Hepatocyte (in vitro differentiated cells): Measurements from ENCODE around the gene PRRX1. TPM values are rescaled to one million over a fixed set of nuclear protein-coding genes. Genes with fewer than 3 reads are reported as not detected.

Experiments
- DNase-seq: peaks from one replicate; pipeline ENCODE4 v3.0.0-alpha.2; 2016; ENCODE audit warnings: low spot score
- H2AFZ ChIP-seq: fragments of 200-600 bp; sonication (generic); 2 replicates; pipeline ENCODE4 v1.6.0; 2016; ENCODE audit warnings: antibody characterized with exemption, mild to moderate bottlenecking
- H3K27ac ChIP-seq: fragments of 200-600 bp; sonication (generic); 2 replicates; pipeline ENCODE4 v1.5.1; 2016; ENCODE audit warnings: mild to moderate bottlenecking
- H3K27me3 ChIP-seq: fragments of 200-600 bp; sonication (generic); 2 replicates; pipeline ENCODE4 v1.6.1; 2016
- H3K36me3 ChIP-seq: fragments of 200-600 bp; sonication (generic); replicated peaks from 2 replicates; pipeline ENCODE4 v1.5.1; 2016; ENCODE audit warnings: low read depth; ENCODE audit not compliant: insufficient read depth
- H3K4me1 ChIP-seq: fragments of 200-600 bp; sonication (generic); 2 replicates; pipeline ENCODE4 v1.5.1; 2016; ENCODE audit warnings: mild to moderate bottlenecking, moderate library complexity; ENCODE audit not compliant: insufficient read depth
- H3K4me2 ChIP-seq: fragments of 200-600 bp; sonication (generic); 2 replicates; pipeline ENCODE4 v1.6.0; 2016
- H3K4me3 ChIP-seq: fragments of 200-600 bp; sonication (generic); 2 replicates; pipeline ENCODE4 v1.5.1; 2016; ENCODE audit warnings: mild to moderate bottlenecking
- H3K79me2 ChIP-seq: fragments of 200-600 bp; sonication (generic); 2 replicates; pipeline ENCODE4 v1.6.0; 2017; ENCODE audit warnings: mild to moderate bottlenecking
- H3K9me2 ChIP-seq: fragments of 200-600 bp; sonication (generic); replicated peaks from 2 replicates; pipeline ENCODE4 v1.6.0; 2017; ENCODE audit warnings: mild to moderate bottlenecking; ENCODE audit not compliant: insufficient read depth
- H3K9me3 ChIP-seq: fragments of 200-600 bp; sonication (generic); 2 replicates; pipeline ENCODE4 v1.5.1; 2016; ENCODE audit warnings: low read depth, mild to moderate bottlenecking
- H4K20me1 ChIP-seq: fragments of 200-600 bp; sonication (generic); 2 replicates; pipeline ENCODE4 v1.6.0; 2016; ENCODE audit warnings: mild to moderate bottlenecking; ENCODE audit not compliant: insufficient read depth, poor library complexity, severe bottlenecking
- EZH2 ChIP-seq: fragments of 200-600 bp; sonication (generic); IDR thresholded peaks from 2 replicates; pipeline ENCODE4 v1.6.1; 2016; ENCODE audit warnings: antibody characterized with exemption, mild to moderate bottlenecking, borderline replicate concordance
- EZH2phosphoT487 ChIP-seq: fragments of 200-600 bp; sonication (generic); IDR thresholded peaks from one replicate; pipeline ENCODE4 v1.6.1; 2018; ENCODE audit warnings: antibody characterized with exemption, mild to moderate bottlenecking, low read depth, moderate library complexity; ENCODE audit not compliant: unreplicated experiment, severe bottlenecking
- WGBS: methylation state at CpG from one replicate; pipeline ENCODE4 v1.1.6; 2016; ENCODE audit warnings: low lambda C conversion rate; ENCODE audit errors: missing lambda C conversion rate; 5-methylcytosine and 5-hydroxymethylcytosine counted together
- polyA plus RNA-seq: library from polyadenylated mRNA; unstranded; fragments of >200 nt; fragmentation: Nextera tagmentation; extraction: Ambion mirVana; gene quantifications from 2 replicates; pipeline ENCODE4 v1.2.1, GENCODE V29; 2016
- total RNA-seq: library from RNA; depleted of rRNA; stranded (reverse); fragments of >200 nt; gene quantifications from 2 replicates; pipeline ENCODE4 v1.2.3, GENCODE V29; 2014
- TF ChIP-seq, protein P1 (sequence below): fragments of 200-600 bp; sonication (generic); IDR thresholded peaks from 2 replicates; pipeline ENCODE4 v1.5.1; 2016; ENCODE audit warnings: antibody characterized with exemption, mild to moderate bottlenecking; ENCODE audit not compliant: poor library complexity

The PRRX1 gene
- total and polyA plus RNA-seq, 2 experiments from 2014 or later = 9.8 to 42.3 TPM

DNA sequence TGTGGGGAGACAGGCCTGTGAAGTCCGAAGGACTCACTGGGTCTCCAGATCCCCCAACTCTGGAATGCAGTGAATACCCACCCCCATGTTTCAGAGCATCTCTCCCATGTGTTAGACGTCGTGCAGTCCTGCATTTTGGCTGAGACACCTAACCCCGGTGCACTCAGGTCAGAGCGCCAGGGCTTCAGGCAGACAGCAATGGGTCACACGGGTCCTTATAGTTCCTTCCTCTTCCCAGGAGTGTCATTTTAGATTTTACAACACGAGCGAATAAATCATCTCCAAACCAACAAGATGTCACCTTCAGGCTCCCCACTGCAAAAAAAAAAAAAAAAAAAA lies 5.1 kb downstream of the PRRX1 start:
- H3K4me2 ChIP-seq = peak overlapping the region; percentile 87

DNA sequence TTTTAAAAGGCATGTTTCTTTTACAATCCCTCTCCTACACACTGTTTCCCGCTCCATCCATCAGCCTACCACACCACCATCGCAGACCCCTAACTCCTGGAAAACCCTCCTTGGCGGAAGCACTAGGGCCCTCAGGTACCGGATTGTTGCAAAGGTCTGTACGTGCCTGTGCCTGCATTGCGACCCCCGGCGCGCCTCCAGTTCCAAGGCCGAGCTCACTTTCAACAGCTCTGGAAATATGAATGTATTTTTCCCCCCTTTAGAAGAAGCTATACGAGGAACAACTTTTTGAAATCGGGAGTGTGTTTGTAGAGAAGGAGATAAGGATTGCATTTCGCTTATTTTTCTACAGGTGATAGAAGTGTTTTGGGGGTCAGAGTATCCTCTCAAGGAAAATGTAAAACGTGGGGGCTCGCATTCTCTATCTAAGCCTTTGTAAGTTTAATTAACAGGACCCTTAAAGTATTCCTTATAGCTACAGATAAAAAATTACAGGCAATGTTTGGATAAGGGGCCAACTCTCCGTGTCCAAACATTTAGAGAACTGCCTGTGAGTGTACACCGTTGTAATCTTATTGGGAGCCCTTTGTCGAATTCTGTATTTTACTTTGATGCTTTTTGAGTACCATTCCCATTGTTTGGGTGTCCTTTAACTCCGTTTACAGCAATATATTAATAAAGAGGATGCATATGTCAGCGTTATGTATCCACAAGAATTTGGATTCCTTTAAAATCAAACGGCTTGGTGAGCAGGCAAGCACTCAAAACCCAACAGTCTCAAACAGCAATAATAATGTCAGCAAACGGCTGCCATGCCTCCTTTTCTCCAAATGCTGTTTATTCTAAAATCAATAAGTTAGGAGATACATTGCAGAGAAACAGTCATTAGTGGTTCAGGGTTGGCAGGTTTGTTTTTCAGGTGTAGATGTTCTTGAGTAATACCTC lies 5.9 kb downstream of the PRRX1 start:
- Histone ChIP-seq H3K4me2 (peak overlapping the region; percentile 87), H3K4me1 (peaks cover under 1% of the 10 kb centered on the region), H3K9me2 (no peaks in the 10 kb centered on the region), H3K27me3 (peaks cover 84% of the 10 kb centered on the region), H4K20me1 (peaks cover under 1% of the 10 kb centered on the region), H3K9me3 (no peaks in the 10 kb centered on the region), H2AFZ (no peak overlapping the region), H3K4me3 (no peak overlapping the region), H3K36me3 (no peaks in the 10 kb centered on the region), H3K27ac (peak overlapping the region; percentile 53), H3K79me2 (peaks cover 82% of the 10 kb centered on the region)
- TF ChIP-seq EZH2 = peak; percentile 24
- peak; percentile 7 for TF ChIP-seq EZH2phosphoT487
- TF ChIP-seq, protein P1, sequence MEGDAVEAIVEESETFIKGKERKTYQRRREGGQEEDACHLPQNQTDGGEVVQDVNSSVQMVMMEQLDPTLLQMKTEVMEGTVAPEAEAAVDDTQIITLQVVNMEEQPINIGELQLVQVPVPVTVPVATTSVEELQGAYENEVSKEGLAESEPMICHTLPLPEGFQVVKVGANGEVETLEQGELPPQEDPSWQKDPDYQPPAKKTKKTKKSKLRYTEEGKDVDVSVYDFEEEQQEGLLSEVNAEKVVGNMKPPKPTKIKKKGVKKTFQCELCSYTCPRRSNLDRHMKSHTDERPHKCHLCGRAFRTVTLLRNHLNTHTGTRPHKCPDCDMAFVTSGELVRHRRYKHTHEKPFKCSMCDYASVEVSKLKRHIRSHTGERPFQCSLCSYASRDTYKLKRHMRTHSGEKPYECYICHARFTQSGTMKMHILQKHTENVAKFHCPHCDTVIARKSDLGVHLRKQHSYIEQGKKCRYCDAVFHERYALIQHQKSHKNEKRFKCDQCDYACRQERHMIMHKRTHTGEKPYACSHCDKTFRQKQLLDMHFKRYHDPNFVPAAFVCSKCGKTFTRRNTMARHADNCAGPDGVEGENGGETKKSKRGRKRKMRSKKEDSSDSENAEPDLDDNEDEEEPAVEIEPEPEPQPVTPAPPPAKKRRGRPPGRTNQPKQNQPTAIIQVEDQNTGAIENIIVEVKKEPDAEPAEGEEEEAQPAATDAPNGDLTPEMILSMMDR = no peak
- DNase-seq = no peak
- WGBS = 30% methylated on average over 22 of the region's 22 CpGs

More for the DNA sequence above, 5.1 kb downstream of the PRRX1 start:
- TF ChIP-seq EZH2 (no peak), EZH2phosphoT487 (no peak)
- TF ChIP-seq, protein P1 = no peak
- no peaks in the 10 kb centered on the region for H4K20me1 ChIP-seq
- H3K36me3 ChIP-seq = no peaks in the 10 kb centered on the region
- H3K4me1 ChIP-seq = peaks cover 8% of the 10 kb centered on the region
- no peaks in the 10 kb centered on the region for H3K9me2 ChIP-seq
- peaks cover 92% of the 10 kb centered on the region for H3K27me3 ChIP-seq
- WGBS = 24% methylated on average over 8 of the region's 8 CpGs
- no peak for DNase-seq
- H2AFZ ChIP-seq = no peak overlapping the region
- H3K4me3 ChIP-seq = no peak overlapping the region
- no peaks in the 10 kb centered on the region for H3K9me3 ChIP-seq
- peaks cover 85% of the 10 kb centered on the region for H3K79me2 ChIP-seq
- H3K27ac ChIP-seq = peak overlapping the region; percentile 94

DNA sequence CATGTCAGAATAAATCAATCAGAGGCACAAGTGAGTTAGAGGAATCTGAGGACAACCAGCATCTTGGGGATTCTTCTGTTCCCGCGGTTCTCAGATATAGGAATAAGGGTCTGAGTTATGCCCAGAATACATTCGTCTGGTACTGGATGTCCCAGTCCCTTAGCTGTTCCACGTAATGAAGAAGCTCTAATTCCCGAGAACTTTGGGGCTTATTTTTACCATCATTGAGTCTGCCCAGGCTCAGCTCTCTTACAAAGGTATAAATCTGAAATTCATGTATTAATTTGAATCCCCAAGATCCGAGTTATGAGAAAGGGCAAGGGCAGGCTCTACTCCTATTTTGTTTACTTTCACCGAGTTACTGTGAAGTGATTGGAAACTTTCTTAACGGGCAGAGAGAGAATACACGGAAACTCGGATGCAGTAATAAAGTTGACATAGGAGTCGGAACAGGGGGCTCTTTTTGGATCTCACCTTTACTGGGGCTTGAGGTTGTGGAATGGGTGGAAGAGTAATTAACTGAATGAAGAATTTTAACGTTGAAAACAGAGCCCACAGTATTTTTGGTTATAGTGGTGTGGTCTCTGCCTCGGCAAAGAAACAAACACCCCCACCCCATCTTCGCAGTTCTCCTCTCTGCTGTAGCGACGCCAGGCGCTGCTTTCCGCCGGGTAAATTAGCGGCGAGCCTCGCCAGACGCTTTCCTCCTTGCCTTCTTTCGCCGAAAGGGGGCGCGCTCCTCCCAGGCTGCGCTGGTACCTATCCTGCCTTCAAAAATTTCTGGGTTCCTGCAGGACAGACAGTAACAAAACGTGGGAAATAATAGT lies 7.1 kb downstream of the PRRX1 start:
- TF ChIP-seq EZH2 = peak; percentile 43
- TF ChIP-seq EZH2phosphoT487 = no peak
- TF ChIP-seq, protein P1 = peak; percentile 78
- Histone ChIP-seq H3K4me1 (no peaks in the 10 kb centered on the region), H4K20me1 (peaks cover 4% of the 10 kb centered on the region), H3K36me3 (no peaks in the 10 kb centered on the region), H3K4me2 (peak overlapping the region; percentile 87), H3K79me2 (peaks cover 74% of the 10 kb centered on the region), H3K9me3 (no peaks in the 10 kb centered on the region), H3K27ac (peak overlapping the region; percentile 20), H3K4me3 (peak overlapping the region; percentile 0), H3K9me2 (no peaks in the 10 kb centered on the region), H3K27me3 (peaks cover 73% of the 10 kb centered on the region), H2AFZ (no peak overlapping the region)
- DNase-seq = peak; percentile 74
- 16% methylated on average over 29 of the region's 29 CpGs for WGBS
